PC-3 (cell line): ENCODE data around the gene CHD2. TPM values are rescaled to one million over a fixed set of nuclear protein-coding genes. Genes with fewer than 3 reads are reported as not detected.
A peak's percentile ranks its signal among the peaks of the same experiment; 100 is the strongest.

Source experiments
- ATAC-seq: fragments of 200-7000 bp; cut with Tn5 transposase; 2 replicates; pipeline ENCODE4 v1.9.1; 2020; ENCODE audit warnings: mild to moderate bottlenecking, moderate library complexity
- BruUV-seq: library from RNA; stranded (reverse); fragments of 400-500 nt; replicated peaks from 2 replicates; lab custom pipeline; 2021; lab: Mats Ljungman, UMichigan
- CTCF ChIA-PET: fragments of 300-600 bp; sonication (Branson Sonifier 250); formaldehyde crosslinking; loops from one replicate; lab custom pipeline; 2022; ENCODE audit warnings: antibody characterized with exemption; lab: Charles Lee
- POLR2A ChIA-PET: fragments of 300-600 bp; sonication (Branson Sonifier 250); formaldehyde crosslinking; loops from one replicate; lab custom pipeline; 2022; ENCODE audit warnings: antibody characterized with exemption; ENCODE audit not compliant: unreplicated experiment; lab: Charles Lee
- DNase-seq: peaks from one replicate; pipeline ENCODE4 v3.0.0-alpha.2; 2015
- H2AFZ ChIP-seq: fragments of 300-600 bp; sonication (generic); 2 replicates; pipeline ENCODE4 v1.6.0; 2016; ENCODE audit warnings: antibody characterized with exemption, low read length
- H3F3A ChIP-seq: fragments of 300-600 bp; sonication (generic); one replicate; pipeline ENCODE4 v1.6.0; 2017; ENCODE audit warnings: antibody characterized with exemption, low read length, control low read depth, mild to moderate bottlenecking; ENCODE audit not compliant: unreplicated experiment
- H3K27ac ChIP-seq: fragments of 300-600 bp; sonication (generic); 2 replicates; pipeline ENCODE4 v1.5.1; 2016; ENCODE audit warnings: mild to moderate bottlenecking, low read length
- H3K27me3 ChIP-seq: fragments of 300-600 bp; sonication (generic); 2 replicates; pipeline ENCODE4 v1.6.1; 2016; ENCODE audit warnings: low read length, mixed read lengths
- H3K36me3 ChIP-seq: fragments of 300-600 bp; sonication (generic); 2 replicates; pipeline ENCODE4 v1.6.1; 2016; ENCODE audit warnings: low read depth, mixed run types, low read length, mixed read lengths
- H3K4me1 ChIP-seq: fragments of 300-600 bp; sonication (generic); 2 replicates; pipeline ENCODE4 v1.5.1; 2016; ENCODE audit warnings: low read length; ENCODE audit not compliant: insufficient read depth
- H3K4me2 ChIP-seq: fragments of 300-600 bp; sonication (generic); 2 replicates; pipeline ENCODE4 v1.6.0; 2016; ENCODE audit warnings: low read length
- H3K4me3 ChIP-seq: fragments of 300-600 bp; sonication (generic); 2 replicates; pipeline ENCODE4 v1.5.1; 2016; ENCODE audit warnings: mild to moderate bottlenecking, low read length, mixed read lengths
- H3K79me2 ChIP-seq: fragments of 300-600 bp; sonication (generic); 2 replicates; pipeline ENCODE4 v1.6.1; 2017; ENCODE audit warnings: low read length, mixed read lengths
- H3K9ac ChIP-seq: fragments of 300-600 bp; sonication (generic); 2 replicates; pipeline ENCODE4 v1.6.0; 2016; ENCODE audit warnings: mild to moderate bottlenecking, low read length
- H3K9me2 ChIP-seq: fragments of 300-600 bp; sonication (generic); replicated peaks from 2 replicates; pipeline ENCODE4 v1.6.1; 2016; ENCODE audit warnings: mixed run types, low read length, mixed read lengths
- H3K9me3 ChIP-seq: fragments of 300-600 bp; sonication (generic); 2 replicates; pipeline ENCODE4 v1.6.1; 2016; ENCODE audit warnings: low read length, mixed read lengths
- H4K20me1 ChIP-seq: fragments of 300-600 bp; sonication (generic); 2 replicates; pipeline ENCODE4 v1.6.1; 2016; ENCODE audit warnings: low read length, mixed read lengths
- CTCF ChIP-seq: fragments of 300-600 bp; sonication (generic); conservative IDR thresholded peaks from 2 replicates; pipeline ENCODE4 v1.5.1; 2017; ENCODE audit warnings: antibody characterized with exemption, low read depth, mild to moderate bottlenecking, low read length
- EZH2 ChIP-seq: fragments of 300-600 bp; sonication (generic); IDR thresholded peaks from one replicate; pipeline ENCODE4 v1.6.1; 2017; ENCODE audit warnings: antibody characterized with exemption, mild to moderate bottlenecking, low read length; ENCODE audit not compliant: unreplicated experiment
- EZH2phosphoT487 ChIP-seq: fragments of 300-600 bp; sonication (generic); IDR thresholded peaks from 2 replicates; pipeline ENCODE4 v1.6.1; 2018; ENCODE audit warnings: mild to moderate bottlenecking, antibody characterized with exemption, low read length, borderline replicate concordance
- intact Hi-C: fragments of 100-400 bp; cut with micrococcal nuclease; formaldehyde crosslinking; loops from 2 replicates; pipeline ENCODE4 v1.9.0; 2023
- total RNA-seq: library from RNA; depleted of rRNA; stranded (reverse); fragments of >200 nt; gene quantifications from 2 replicates; pipeline ENCODE4 v1.2.3, GENCODE V29; 2014

The CHD2 gene
- total RNA-seq, 1 experiment from 2014 or later: 42.7 TPM

DNA sequence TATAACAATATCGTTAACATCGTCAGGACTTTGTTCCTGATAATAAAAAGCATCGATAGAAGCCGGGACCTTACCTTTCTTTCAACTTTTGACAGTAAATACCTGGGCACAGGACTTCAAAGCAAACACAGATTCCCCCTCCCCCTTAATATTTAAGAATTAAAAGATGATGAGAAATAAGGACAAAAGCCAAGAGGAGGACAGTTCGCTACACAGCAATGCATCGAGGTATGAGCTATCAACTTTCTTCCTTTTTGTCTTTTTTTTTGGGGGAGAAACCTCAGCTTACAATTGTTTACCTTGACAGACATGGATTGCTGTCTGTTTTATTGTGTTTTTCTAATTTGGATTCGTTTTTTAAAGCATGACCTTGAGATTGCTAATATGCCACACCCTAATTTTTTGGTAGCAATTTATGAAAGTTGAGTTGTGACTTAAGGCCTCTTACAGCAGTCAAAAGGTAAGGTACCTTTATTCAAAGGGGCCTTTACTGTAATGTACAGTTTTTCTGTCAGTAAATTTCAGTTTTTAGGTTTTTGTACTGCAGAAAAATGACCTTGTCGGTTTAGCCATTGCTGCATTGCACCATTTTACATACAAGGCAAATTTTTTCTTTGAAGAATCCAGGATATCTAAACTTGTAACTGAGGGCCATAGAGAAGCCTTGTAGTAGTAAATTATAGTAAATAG, 1.1 kb downstream of the CHD2 start:
- Histone ChIP-seq H3K36me3 (peaks cover 47% of the 10 kb centered on the region), H3K4me1 (peaks cover 28% of the 10 kb centered on the region), H3K4me3 (peak overlapping the region; percentile 95), H3K79me2 (peaks cover 92% of the 10 kb centered on the region), H4K20me1 (peaks cover 21% of the 10 kb centered on the region), H3K9me3 (no peaks in the 10 kb centered on the region), H3K9ac (peak overlapping the region; percentile 95), H3K27me3 (no peaks in the 10 kb centered on the region), H3K4me2 (peak overlapping the region; percentile 96), H3K27ac (peak overlapping the region; percentile 91), H2AFZ (no peak overlapping the region), H3K9me2 (no peaks in the 10 kb centered on the region), H3F3A (peaks cover 21% of the 10 kb centered on the region)
- ATAC-seq (no peak), DNase-seq (no peak)
- intact Hi-C loops: loop anchor here (2.0 kb wide), 2 partner anchors 16 to 90 kb away; no protein-coding TSS in a partner anchor
- ChIA-PET POLR2A (interaction anchor here (0.6 to 1.6 kb wide), 4 partner anchors 17 to 97 kb away, joined by 7 to 24 read pairs (median 13); no protein-coding TSS in a partner anchor), CTCF (no interaction called here)
- BruUV-seq: TSS peak; percentile 45
- TF ChIP-seq EZH2phosphoT487: no peak
- no peak for TF ChIP-seq EZH2
- no peak for TF ChIP-seq CTCF

- peaks cover 90% of the 10 kb centered on the region for H3K79me2 ChIP-seq
- no peak for DNase-seq
- peak overlapping the region; percentile 95 for H3K9ac ChIP-seq
- H3K36me3 ChIP-seq: peaks cover 39% of the 10 kb centered on the region
- POLR2A ChIA-PET: no interaction called here
- peak overlapping the region; percentile 96 for H3K4me2 ChIP-seq
- CTCF ChIA-PET: no interaction called here
- H3K4me3 ChIP-seq: peak overlapping the region; percentile 95
- TF ChIP-seq CTCF: no peak
- TF ChIP-seq EZH2phosphoT487: no peak
- no peak for TF ChIP-seq EZH2
- peaks cover 21% of the 10 kb centered on the region for H4K20me1 ChIP-seq
- ATAC-seq: no peak
- peaks cover 34% of the 10 kb centered on the region for H3K4me1 ChIP-seq
- H2AFZ ChIP-seq: no peak overlapping the region
- intact Hi-C loops: loop anchor here (2.0 kb wide), 2 partner anchors 17 to 91 kb away; no protein-coding TSS in a partner anchor
- no peaks in the 10 kb centered on the region for H3K27me3 ChIP-seq
- H3K9me3 ChIP-seq: no peaks in the 10 kb centered on the region
- no peaks in the 10 kb centered on the region for H3K9me2 ChIP-seq
- BruUV-seq: no TSS peak
- peaks cover 27% of the 10 kb centered on the region for H3F3A ChIP-seq
- peak overlapping the region; percentile 91; the same call in 1 of the 2 replicates for H3K27ac ChIP-seq
Observed at GRCh38 chr15:92901995-92902394, 1.9 kb downstream of the CHD2 start.
